ENCODE measurements around the gene APOBEC3F. TPM values are rescaled to one million over a fixed set of nuclear protein-coding genes. Genes with fewer than 3 reads are reported as not detected.
"Not testable (repeated sequence)": the region's sequence is repeated elsewhere in the genome, so short reads cannot be mapped to it uniquely, and the experiment has no call there.

The APOBEC3F gene
- polyA plus RNA-seq, 1 donor = 3.9 TPM

- not testable (repeated sequence) for H3K27me3 ChIP-seq (ENCODE audit: control insufficient read depth, insufficient read depth, low read length); H3K4me1 ChIP-seq (ENCODE audit: control insufficient read depth, insufficient read depth, low read length); H3K9me3 ChIP-seq (ENCODE audit: control insufficient read depth, low read depth, low read length); H3K4me3 ChIP-seq (ENCODE audit: low read length); H3K27ac ChIP-seq (ENCODE audit: low read length); DNase-seq; H3K36me3 ChIP-seq (ENCODE audit: control insufficient read depth, insufficient read depth, low read length)
- WGBS (ENCODE audit: insufficient coverage, low lambda C conversion rate) = 90% methylated on average over 2 of the region's 14 CpGs
Measured at GRCh38 chr22:39045136-39045535, 4.5 kb downstream of the APOBEC3F start.

GRCh38 chr22:39049486-39049885 lies 8.8 kb downstream of the APOBEC3F start:
- not testable (repeated sequence) for H3K4me3 ChIP-seq (ENCODE audit: low read length); H3K36me3 ChIP-seq (ENCODE audit: control insufficient read depth, insufficient read depth, low read length); DNase-seq; H3K27me3 ChIP-seq (ENCODE audit: control insufficient read depth, insufficient read depth, low read length); H3K27ac ChIP-seq (ENCODE audit: low read length); H3K4me1 ChIP-seq (ENCODE audit: control insufficient read depth, insufficient read depth, low read length); H3K9me3 ChIP-seq (ENCODE audit: control insufficient read depth, low read depth, low read length)
- WGBS (ENCODE audit: insufficient coverage, low lambda C conversion rate) = no CpG with 5 or more reads among the region's 7 CpGs

GRCh38 chr22:39051844-39052495 lies 11.3 kb downstream of the APOBEC3F start:
- 100% methylated on average over 1 of the region's 18 CpGs for WGBS (ENCODE audit: insufficient coverage, low lambda C conversion rate)

GRCh38 chr22:39055658-39056057 lies 15.0 kb downstream of the APOBEC3F start:
- Histone ChIP-seq H3K4me1 (ENCODE audit: control insufficient read depth, insufficient read depth, low read length) (no peaks in the 10 kb centered on the region), H3K27ac (ENCODE audit: low read length) (no peak overlapping the region), H3K9me3 (ENCODE audit: control insufficient read depth, low read depth, low read length) (no peaks in the 10 kb centered on the region), H3K27me3 (ENCODE audit: control insufficient read depth, insufficient read depth, low read length) (peaks cover 2% of the 10 kb centered on the region), H3K4me3 (ENCODE audit: low read length) (no peak overlapping the region), H3K36me3 (ENCODE audit: control insufficient read depth, insufficient read depth, low read length) (no peaks in the 10 kb centered on the region)
- WGBS (ENCODE audit: insufficient coverage, low lambda C conversion rate) = 100% methylated on average over 1 of the region's 11 CpGs
- DNase-seq = no peak

More at GRCh38 chr22:39051844-39052495, 11.3 kb downstream of the APOBEC3F start:
- H3K27ac ChIP-seq (ENCODE audit: low read length); DNase-seq; H3K9me3 ChIP-seq (ENCODE audit: control insufficient read depth, low read depth, low read length); H3K4me3 ChIP-seq (ENCODE audit: low read length); H3K36me3 ChIP-seq (ENCODE audit: control insufficient read depth, insufficient read depth, low read length); H3K27me3 ChIP-seq (ENCODE audit: control insufficient read depth, insufficient read depth, low read length); H3K4me1 ChIP-seq (ENCODE audit: control insufficient read depth, insufficient read depth, low read length): not testable (repeated sequence)

GRCh38 chr22:39061290-39061689 lies 20.6 kb downstream of the APOBEC3F start:
- DNase-seq; H3K27me3 ChIP-seq (ENCODE audit: control insufficient read depth, insufficient read depth, low read length); H3K9me3 ChIP-seq (ENCODE audit: control insufficient read depth, low read depth, low read length); H3K27ac ChIP-seq (ENCODE audit: low read length); H3K4me3 ChIP-seq (ENCODE audit: low read length); H3K36me3 ChIP-seq (ENCODE audit: control insufficient read depth, insufficient read depth, low read length); H3K4me1 ChIP-seq (ENCODE audit: control insufficient read depth, insufficient read depth, low read length): not testable (repeated sequence)
- 80% methylated on average over 1 of the region's 6 CpGs for WGBS (ENCODE audit: insufficient coverage, low lambda C conversion rate)

GRCh38 chr22:39061951-39062350 lies 21.3 kb downstream of the APOBEC3F start:
- not testable (repeated sequence) for H3K27ac ChIP-seq (ENCODE audit: low read length); DNase-seq; H3K36me3 ChIP-seq (ENCODE audit: control insufficient read depth, insufficient read depth, low read length); H3K4me1 ChIP-seq (ENCODE audit: control insufficient read depth, insufficient read depth, low read length); H3K4me3 ChIP-seq (ENCODE audit: low read length); H3K9me3 ChIP-seq (ENCODE audit: control insufficient read depth, low read depth, low read length); H3K27me3 ChIP-seq (ENCODE audit: control insufficient read depth, insufficient read depth, low read length)
- 100% methylated on average over 1 of the region's 10 CpGs for WGBS (ENCODE audit: insufficient coverage, low lambda C conversion rate)

- not testable (repeated sequence) for DNase-seq; H3K36me3 ChIP-seq (ENCODE audit: control insufficient read depth, insufficient read depth, low read length); H3K9me3 ChIP-seq (ENCODE audit: control insufficient read depth, low read depth, low read length); H3K4me3 ChIP-seq (ENCODE audit: low read length); H3K4me1 ChIP-seq (ENCODE audit: control insufficient read depth, insufficient read depth, low read length); H3K27ac ChIP-seq (ENCODE audit: low read length); H3K27me3 ChIP-seq (ENCODE audit: control insufficient read depth, insufficient read depth, low read length)
- WGBS (ENCODE audit: insufficient coverage, low lambda C conversion rate) = no CpG with 5 or more reads among the region's 8 CpGs
Measured at GRCh38 chr22:39063904-39064303, 23.2 kb downstream of the APOBEC3F start.

- H3K36me3 ChIP-seq (ENCODE audit: control insufficient read depth, insufficient read depth, low read length); H3K27me3 ChIP-seq (ENCODE audit: control insufficient read depth, insufficient read depth, low read length); H3K4me3 ChIP-seq (ENCODE audit: low read length); H3K27ac ChIP-seq (ENCODE audit: low read length); H3K4me1 ChIP-seq (ENCODE audit: control insufficient read depth, insufficient read depth, low read length); DNase-seq; H3K9me3 ChIP-seq (ENCODE audit: control insufficient read depth, low read depth, low read length): not testable (repeated sequence)
- 92% methylated on average over 2 of the region's 9 CpGs for WGBS (ENCODE audit: insufficient coverage, low lambda C conversion rate)
Measured at GRCh38 chr22:39066442-39067276, 26.0 kb downstream of the APOBEC3F start.

- no peaks in the 10 kb centered on the region for H3K9me3 ChIP-seq (ENCODE audit: control insufficient read depth, low read depth, low read length)
- no peaks in the 10 kb centered on the region for H3K27me3 ChIP-seq (ENCODE audit: control insufficient read depth, insufficient read depth, low read length)
- no peak overlapping the region for H3K27ac ChIP-seq (ENCODE audit: low read length)
- no peaks in the 10 kb centered on the region for H3K4me1 ChIP-seq (ENCODE audit: control insufficient read depth, insufficient read depth, low read length)
- no peak overlapping the region for H3K4me3 ChIP-seq (ENCODE audit: low read length)
- DNase-seq = no peak
- WGBS (ENCODE audit: insufficient coverage, low lambda C conversion rate) = 82% methylated on average over 2 of the region's 13 CpGs
- no peaks in the 10 kb centered on the region for H3K36me3 ChIP-seq (ENCODE audit: control insufficient read depth, insufficient read depth, low read length)
Measured at GRCh38 chr22:39068033-39068785, 27.5 kb downstream of the APOBEC3F start.

- no peaks in the 10 kb centered on the region for H3K36me3 ChIP-seq (ENCODE audit: control insufficient read depth, insufficient read depth, low read length)
- no peak for DNase-seq
Measured at GRCh38 chr22:39070186-39070585, 29.5 kb downstream of the APOBEC3F start.

More at GRCh38 chr22:39070186-39070585, 29.5 kb downstream of the APOBEC3F start:
- H3K9me3 ChIP-seq (ENCODE audit: control insufficient read depth, low read depth, low read length) = no peaks in the 10 kb centered on the region
- H3K27me3 ChIP-seq (ENCODE audit: control insufficient read depth, insufficient read depth, low read length) = no peaks in the 10 kb centered on the region
- 100% methylated on average over 1 of the region's 7 CpGs for WGBS (ENCODE audit: insufficient coverage, low lambda C conversion rate)
- no peaks in the 10 kb centered on the region for H3K4me1 ChIP-seq (ENCODE audit: control insufficient read depth, insufficient read depth, low read length)
- H3K4me3 ChIP-seq (ENCODE audit: low read length) = no peak overlapping the region
- H3K27ac ChIP-seq (ENCODE audit: low read length) = no peak overlapping the region

Measured in large intestine (tissue), 3 donors.